ENCODE data around the gene RNF181.

Gene RNF181

GRCh38 chr2:85575739-85576138, 19.8 kb upstream of the RNF181 start:
- TF ChIP-seq, protein P1, sequence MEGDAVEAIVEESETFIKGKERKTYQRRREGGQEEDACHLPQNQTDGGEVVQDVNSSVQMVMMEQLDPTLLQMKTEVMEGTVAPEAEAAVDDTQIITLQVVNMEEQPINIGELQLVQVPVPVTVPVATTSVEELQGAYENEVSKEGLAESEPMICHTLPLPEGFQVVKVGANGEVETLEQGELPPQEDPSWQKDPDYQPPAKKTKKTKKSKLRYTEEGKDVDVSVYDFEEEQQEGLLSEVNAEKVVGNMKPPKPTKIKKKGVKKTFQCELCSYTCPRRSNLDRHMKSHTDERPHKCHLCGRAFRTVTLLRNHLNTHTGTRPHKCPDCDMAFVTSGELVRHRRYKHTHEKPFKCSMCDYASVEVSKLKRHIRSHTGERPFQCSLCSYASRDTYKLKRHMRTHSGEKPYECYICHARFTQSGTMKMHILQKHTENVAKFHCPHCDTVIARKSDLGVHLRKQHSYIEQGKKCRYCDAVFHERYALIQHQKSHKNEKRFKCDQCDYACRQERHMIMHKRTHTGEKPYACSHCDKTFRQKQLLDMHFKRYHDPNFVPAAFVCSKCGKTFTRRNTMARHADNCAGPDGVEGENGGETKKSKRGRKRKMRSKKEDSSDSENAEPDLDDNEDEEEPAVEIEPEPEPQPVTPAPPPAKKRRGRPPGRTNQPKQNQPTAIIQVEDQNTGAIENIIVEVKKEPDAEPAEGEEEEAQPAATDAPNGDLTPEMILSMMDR (IDR thresholded peaks at IDR 0.05), result no peak
- H3K4me2 ChIP-seq (ENCODE audit: low read length), result no peak overlapping the region
- peak overlapping the region; percentile 88 for H3K27ac ChIP-seq
- H3K4me3 ChIP-seq (ENCODE audit: low read depth, low read length), result no peak overlapping the region
- H3K27me3 ChIP-seq (ENCODE audit: control insufficient read depth, insufficient read depth, low read length), result no peaks in the 10 kb centered on the region
- no peaks in the 10 kb centered on the region for H3K36me3 ChIP-seq (ENCODE audit: control insufficient read depth, insufficient read depth, low read length)
- H3K79me2 ChIP-seq, result peaks cover 2% of the 10 kb centered on the region
- H3K9ac ChIP-seq, result no peak overlapping the region
- H3K4me1 ChIP-seq, result peaks cover 15% of the 10 kb centered on the region
- H3K9me3 ChIP-seq (ENCODE audit: control insufficient read depth, low read length), result no peaks in the 10 kb centered on the region
- peak overlapping the region; percentile 75 for H2AFZ ChIP-seq

DNA sequence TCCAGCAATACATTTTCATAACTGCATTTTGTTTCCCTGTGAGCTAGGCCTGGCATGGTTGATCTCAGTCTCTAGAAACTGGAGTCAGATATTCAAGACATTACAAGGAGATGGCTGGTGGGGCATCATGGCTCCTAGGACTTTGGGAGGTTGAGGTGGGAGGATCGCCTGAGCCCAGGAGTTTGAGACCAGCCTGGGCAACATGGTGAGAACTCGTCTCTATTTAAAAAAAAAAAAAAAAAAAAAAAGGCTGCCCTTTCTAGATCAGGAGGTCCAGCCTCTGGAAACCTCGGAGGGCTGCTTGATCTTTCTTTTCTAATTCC, 18.5 kb upstream of the RNF181 start:
- Histone ChIP-seq H3K4me1 (peaks cover 15% of the 10 kb centered on the region), H3K27ac (peak overlapping the region; percentile 88), H3K36me3 (ENCODE audit: control insufficient read depth, insufficient read depth, low read length) (no peaks in the 10 kb centered on the region), H2AFZ (peak overlapping the region; percentile 75), H3K27me3 (ENCODE audit: control insufficient read depth, insufficient read depth, low read length) (no peaks in the 10 kb centered on the region), H3K9ac (no peak overlapping the region), H3K79me2 (peaks cover 4% of the 10 kb centered on the region), H3K9me3 (ENCODE audit: control insufficient read depth, low read length) (no peaks in the 10 kb centered on the region), H3K4me3 (ENCODE audit: low read depth, low read length) (peak overlapping the region; percentile 60), H3K4me2 (ENCODE audit: low read length) (peak overlapping the region; percentile 69)
- TF ChIP-seq, protein P1 (IDR thresholded peaks at IDR 0.05), result no peak

GRCh38 chr2:85577386-85578242, 17.9 kb upstream of the RNF181 start, which contains the start of gene VAMP8:
Gene VAMP8, plus strand, starts transcription at chr2:85577586. Its CDS starts 61 bp downstream, at chr2:85577647.
- TF ChIP-seq, protein P1 (IDR thresholded peaks at IDR 0.05), result no peak
- peak within 1 kb of the TSS; percentile 88 for H3K27ac ChIP-seq
- H3K27me3 ChIP-seq (ENCODE audit: control insufficient read depth, insufficient read depth, low read length), result no peaks in the 10 kb centered on the region
- no peak within 1 kb of the TSS for H3K9ac ChIP-seq
- H3K9me3 ChIP-seq (ENCODE audit: control insufficient read depth, low read length), result no peaks in the 10 kb centered on the region
- H3K36me3 ChIP-seq (ENCODE audit: control insufficient read depth, insufficient read depth, low read length), result no peaks in the 10 kb centered on the region
- peak within 1 kb of the TSS; percentile 69 for H3K4me2 ChIP-seq (ENCODE audit: low read length)
- H3K79me2 ChIP-seq, result peaks cover 4% of the 10 kb centered on the region
- H2AFZ ChIP-seq, result peak within 1 kb of the TSS; percentile 75
- H3K4me3 ChIP-seq (ENCODE audit: low read depth, low read length), result peak within 1 kb of the TSS; percentile 60
- peaks cover 15% of the 10 kb centered on the region for H3K4me1 ChIP-seq

- peak overlapping the region; percentile 88 for H3K27ac ChIP-seq
- H3K9ac ChIP-seq, result no peak overlapping the region
- peaks cover 4% of the 10 kb centered on the region for H3K79me2 ChIP-seq
- H3K27me3 ChIP-seq (ENCODE audit: control insufficient read depth, insufficient read depth, low read length), result no peaks in the 10 kb centered on the region
- no peaks in the 10 kb centered on the region for H3K9me3 ChIP-seq (ENCODE audit: control insufficient read depth, low read length)
- H3K36me3 ChIP-seq (ENCODE audit: control insufficient read depth, insufficient read depth, low read length), result no peaks in the 10 kb centered on the region
- peak overlapping the region; percentile 60 for H3K4me3 ChIP-seq (ENCODE audit: low read depth, low read length)
- TF ChIP-seq, protein P1 (IDR thresholded peaks at IDR 0.05), result no peak
- peaks cover 15% of the 10 kb centered on the region for H3K4me1 ChIP-seq
- peak overlapping the region; percentile 75 for H2AFZ ChIP-seq
- peak overlapping the region; percentile 69 for H3K4me2 ChIP-seq (ENCODE audit: low read length)
Measured at GRCh38 chr2:85578243-85579180, 17.0 kb upstream of the RNF181 start.

Data from parathyroid adenoma (tissue), 2 donors.